ENCODE measurements around the gene CPSF3. TPM values are rescaled to one million over a fixed set of nuclear protein-coding genes. Genes with fewer than 3 reads are reported as not detected.

The CPSF3 gene
- total and polyA plus RNA-seq, 8 donors = 5.7 to 13.2 (median 10.7) TPM

GRCh38 chr2:9424447-9425164 lies 1.2 kb downstream of the CPSF3 start:
- no peaks in the 10 kb centered on the region for H3K9me3 ChIP-seq
- H3K36me3 ChIP-seq = peaks cover 0 to 3% (median 0%) of the 10 kb centered on the region in 3 donors
- ATAC-seq (no peak), DNase-seq (no peak), FAIRE-seq (no peak)
- no peak overlapping the region for H3K27ac ChIP-seq
- no peaks in the 10 kb centered on the region for H3K27me3 ChIP-seq
- 28 to 36% methylated on average over 11 of the region's 11 CpGs for WGBS, 2 donors
- TF ChIP-seq CTCF (IDR thresholded peaks at IDR 0.05) = no peak
- intact Hi-C loops (cut with DNase I) = no loop called here
- H3K4me3 ChIP-seq = peak overlapping the region in 3 of 4 donors; percentile 76 to 93 (median 87)
- peaks cover 6 to 11% (median 6%) of the 10 kb centered on the region in 3 donors for H3K4me1 ChIP-seq

DNA sequence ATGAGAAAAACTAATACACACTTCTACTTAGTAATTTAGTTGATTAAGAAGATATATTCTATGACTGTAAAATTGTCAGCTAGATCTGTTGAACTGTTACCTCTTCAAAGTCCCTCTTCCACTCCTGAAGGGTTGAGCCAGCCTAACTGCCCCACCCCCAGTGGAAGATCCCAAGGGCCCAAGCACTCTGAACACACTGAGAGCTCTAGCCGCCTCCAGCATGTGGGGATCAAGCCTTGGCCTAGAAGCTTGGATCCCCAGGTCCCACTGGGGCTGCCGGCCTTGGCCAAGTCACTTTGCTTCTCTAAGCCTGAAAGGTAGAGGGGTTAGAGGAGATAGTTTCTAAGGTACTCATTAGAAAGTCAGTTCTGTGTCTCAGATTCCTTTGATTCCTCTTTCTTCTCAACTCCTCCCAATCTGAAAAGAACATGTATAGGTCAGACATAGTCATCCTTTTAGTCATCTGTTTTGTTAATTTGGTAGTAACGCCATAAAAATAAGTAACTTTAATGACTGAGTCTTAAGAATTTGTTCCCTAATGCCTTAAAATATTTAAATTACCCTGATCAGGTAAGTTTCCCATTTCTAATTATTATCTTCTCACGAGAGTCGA lies 5.6 kb downstream of the CPSF3 start:
- no peaks in the 10 kb centered on the region for H3K27me3 ChIP-seq
- intact Hi-C loops (cut with DNase I) = no loop called here
- H3K4me3 ChIP-seq = no peak overlapping the region
- 75 to 83% methylated on average over 5 of the region's 5 CpGs for WGBS, 2 donors
- H3K4me1 ChIP-seq = peaks cover 6 to 8% (median 6%) of the 10 kb centered on the region in 3 donors
- no peak for DNase-seq
- no peak overlapping the region for H3K27ac ChIP-seq
- no peak for TF ChIP-seq CTCF (IDR thresholded peaks at IDR 0.05)
- no peaks in the 10 kb centered on the region for H3K9me3 ChIP-seq
- no peak for FAIRE-seq
- ATAC-seq = no peak
- H3K36me3 ChIP-seq = peaks cover 0 to 33% (median 23%) of the 10 kb centered on the region in 3 donors

- Histone ChIP-seq H3K9me3 (no peaks in the 10 kb centered on the region), H3K27ac (no peak overlapping the region), H3K4me3 (no peak overlapping the region), H3K27me3 (no peaks in the 10 kb centered on the region), H3K36me3 (peaks cover 0 to 33% (median 23%) of the 10 kb centered on the region in 3 donors), H3K4me1 (no peaks in the 10 kb centered on the region)
- no peak for TF ChIP-seq CTCF (IDR thresholded peaks at IDR 0.05)
- no peak for ATAC-seq
- intact Hi-C loops (cut with DNase I) = no loop called here
- 53 to 61% methylated on average over 2 of the region's 2 CpGs for WGBS, 2 donors
- FAIRE-seq = no peak
- no peak for DNase-seq
Observed at GRCh38 chr2:9430316-9431293, 7.2 kb downstream of the CPSF3 start.

GRCh38 chr2:9434489-9434888 lies 11.0 kb downstream of the CPSF3 start:
- no peaks in the 10 kb centered on the region for H3K4me1 ChIP-seq
- intact Hi-C loops (cut with DNase I) = no loop called here
- H3K27ac ChIP-seq = no peak overlapping the region
- no peak for DNase-seq
- H3K4me3 ChIP-seq = no peak overlapping the region
- H3K36me3 ChIP-seq = peaks cover 5 to 44% (median 30%) of the 10 kb centered on the region in 3 donors
- WGBS, 2 donors = 72 to 77% methylated on average over 2 of the region's 2 CpGs
- TF ChIP-seq CTCF (IDR thresholded peaks at IDR 0.05) = no peak
- no peak for FAIRE-seq
- no peak for ATAC-seq
- no peaks in the 10 kb centered on the region for H3K27me3 ChIP-seq
- no peaks in the 10 kb centered on the region for H3K9me3 ChIP-seq
